Measurements from ENCODE around the gene INPP4A.

DNA sequence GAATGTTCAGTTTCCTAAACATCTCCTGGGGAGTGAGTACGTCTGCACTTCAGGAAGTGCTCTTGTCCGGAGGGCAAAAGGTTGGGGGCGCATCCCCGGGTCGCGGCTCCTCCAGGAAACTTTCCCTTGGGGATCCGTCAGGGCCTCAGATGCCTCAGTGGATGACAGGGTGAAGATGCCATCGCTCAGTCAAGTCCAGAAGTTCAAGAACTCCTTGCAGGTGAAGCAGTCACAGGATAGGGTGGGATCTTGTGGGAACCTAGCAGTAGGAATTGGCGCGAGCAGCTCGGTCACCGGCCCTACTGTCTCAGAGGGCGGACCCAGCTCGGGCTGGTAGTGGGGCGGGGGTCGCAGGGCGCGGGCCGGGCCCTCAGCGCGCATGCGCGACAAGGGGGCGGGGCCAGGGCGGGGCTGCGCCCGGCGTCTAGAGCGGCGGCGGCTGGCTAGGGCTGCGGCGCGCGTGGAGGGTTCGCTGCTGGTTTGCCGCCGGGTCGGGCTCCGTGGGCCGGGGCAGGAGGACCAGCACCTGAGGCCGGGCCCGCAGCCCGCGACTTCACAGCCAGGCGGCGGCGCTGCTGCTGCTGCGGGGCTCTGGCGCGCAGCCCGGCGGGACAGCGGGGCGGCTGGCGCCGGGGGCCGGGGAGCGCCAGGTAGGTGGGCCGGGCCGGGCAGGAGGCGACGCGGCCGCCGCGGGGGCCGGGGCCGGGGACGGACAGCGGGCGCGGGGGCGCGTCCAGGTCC is at the start of gene INPP4A:
- TF ChIP-seq CTCF (IDR thresholded peaks at IDR 0.05; ENCODE audit: low read depth, low read length) (no peak), EZH2phosphoT487 (IDR thresholded peaks at IDR 0.05; ENCODE audit: low read depth) (no peak)

Measured in OCI-LY3 (cell line).